Keratinocyte (primary cell): ENCODE results near the gene PPM1H. TPM values are rescaled to one million over a fixed set of nuclear protein-coding genes. Genes with fewer than 3 reads are reported as not detected.

Experiments used
- DNase-seq: peaks from one replicate; pipeline ENCODE4 v3.0.0-alpha.2; 2011; ENCODE audit warnings: low read depth, missing footprints, low spot score
- FAIRE-seq: peaks from 2 replicates; lab custom pipeline; 2011; peaks lifted over from hg19 to GRCh38; lab: Jason Lieb, UNC
- H2AFZ ChIP-seq: 2 replicates; pipeline ENCODE4 v1.6.0; 2012; ENCODE audit warnings: low read length, control low read depth, inconsistent platforms; ENCODE audit not compliant: control insufficient read depth
- H3K27ac ChIP-seq: 2 replicates; pipeline ENCODE4 v1.5.1; 2011; ENCODE audit warnings: low read length; ENCODE audit not compliant: control insufficient read depth, insufficient read depth
- H3K27me3 ChIP-seq: 3 replicates; pipeline ENCODE4 v1.6.0; 2011; ENCODE audit warnings: low read length; ENCODE audit not compliant: control insufficient read depth, insufficient read depth; ENCODE audit errors: extremely low read depth
- H3K36me3 ChIP-seq, 2 experiments: 2 replicates in 1 of 2; 3 replicates in 1 of 2; pipeline ENCODE4 v1.5.1; 2011; ENCODE audit warnings: low read length in 2 of 2, mild to moderate bottlenecking in 1 of 2; ENCODE audit not compliant: control insufficient read depth in 2 of 2, insufficient read depth in 2 of 2; ENCODE audit errors: extremely low read depth in 1 of 2
- H3K4me1 ChIP-seq: 3 replicates; pipeline ENCODE4 v1.5.1; 2011; ENCODE audit warnings: low read length; ENCODE audit not compliant: control insufficient read depth, insufficient read depth; ENCODE audit errors: extremely low read depth
- H3K4me2 ChIP-seq: 3 replicates; pipeline ENCODE4 v1.6.0; 2011; ENCODE audit warnings: low read depth, low read length; ENCODE audit not compliant: control insufficient read depth, insufficient read depth; ENCODE audit errors: extremely low read depth
- H3K4me3 ChIP-seq, 3 experiments: fragments of 200-600 bp in 1 of 3; sonication (generic) in 1 of 3; 2 replicates in 2 of 3; 3 replicates in 1 of 3; pipeline ENCODE4 v1.5.1; 2011 to 2016; ENCODE audit warnings: low read length in 3 of 3, mild to moderate bottlenecking in 3 of 3, control low read depth in 2 of 3, inconsistent platforms in 1 of 3, low read depth in 1 of 3, mixed read lengths in 1 of 3, mixed run types in 1 of 3, moderate library complexity in 1 of 3; ENCODE audit not compliant: control insufficient read depth in 2 of 3, insufficient read depth in 2 of 3; ENCODE audit errors: extremely low read depth in 1 of 3
- H3K79me2 ChIP-seq: 2 replicates; pipeline ENCODE4 v1.6.0; 2012; ENCODE audit warnings: low read length; ENCODE audit not compliant: control insufficient read depth, insufficient read depth
- H3K9ac ChIP-seq: 3 replicates; pipeline ENCODE4 v1.6.0; 2011; ENCODE audit warnings: low read length; ENCODE audit not compliant: control insufficient read depth, insufficient read depth; ENCODE audit errors: extremely low read depth
- H3K9me1 ChIP-seq: 3 replicates; pipeline ENCODE4 v1.6.0; 2011; ENCODE audit warnings: low read length; ENCODE audit not compliant: control insufficient read depth, insufficient read depth; ENCODE audit errors: extremely low read depth
- H3K9me3 ChIP-seq: 2 replicates; pipeline ENCODE4 v1.5.1; 2012; ENCODE audit warnings: low read depth, low read length; ENCODE audit not compliant: control insufficient read depth
- H4K20me1 ChIP-seq: 3 replicates; pipeline ENCODE4 v1.6.0; 2011; ENCODE audit warnings: low read length; ENCODE audit not compliant: control insufficient read depth, insufficient read depth; ENCODE audit errors: extremely low read depth
- CTCF ChIP-seq, 3 experiments: IDR thresholded peaks in 1 of 3; conservative IDR thresholded peaks in 1 of 3; optimal IDR thresholded peaks in 1 of 3; 2 replicates in 2 of 3; 3 replicates in 1 of 3; pipeline versions ENCODE3 to v1.5.1; 2011; ENCODE audit warnings: low read length in 3 of 3, mild to moderate bottlenecking in 3 of 3, moderate library complexity in 2 of 3, control low read depth in 1 of 3, inconsistent platforms in 1 of 3; ENCODE audit not compliant: insufficient read depth in 2 of 3; ENCODE audit errors: extremely low read depth in 1 of 3
- EZH2 ChIP-seq: IDR thresholded peaks from one replicate; pipeline ENCODE4 v1.6.1; 2012; ENCODE audit warnings: inconsistent platforms, mild to moderate bottlenecking, low read length, moderate library complexity
- dilution Hi-C: fragments of 300-500 bp; cut with MboI; formaldehyde crosslinking; loops from one replicate; pipeline ENCODE4 v1.7.0; 2020; ENCODE audit warnings: low sequenced_read_pairs; ENCODE audit not compliant: extremely low pct_ligation_motif_present
- polyA plus RNA-seq, 5 experiments: library from polyadenylated mRNA; depleted of rRNA in 3 of 5; stranded (reverse) in 3 of 5; stranded (forward) in 1 of 5; unstranded in 1 of 5; fragments of >200 nt; gene quantifications; 1 replicate in 1 of 5; 2 replicates in 3 of 5; 3 replicates in 1 of 5; pipeline versions ENCODE4 v1.2.1 to v1.2.3, GENCODE V29; 2011 to 2012; ENCODE audit warnings: missing spikeins in 2 of 5, low read depth in 1 of 5, low replicate concordance in 1 of 5

The PPM1H gene
- polyA plus RNA-seq, 1 donor (not counting 4 experiments of a cell fraction or from before 2014, with no cell fraction given) = 0.09 TPM

GRCh38 chr12:62604373-62604772, 330.6 kb downstream of the PPM1H start:
- FAIRE-seq (no peak), DNase-seq (no peak)
- Histone ChIP-seq H3K4me1 (peaks cover 16% of the 10 kb centered on the region), H3K9me1 (no peaks in the 10 kb centered on the region), H3K27ac (peak overlapping the region; percentile 95), H3K79me2 (peaks cover 34% of the 10 kb centered on the region), H3K9me3 (no peaks in the 10 kb centered on the region), H3K4me2 (peak overlapping the region; percentile 92), H3K9ac (peak overlapping the region; percentile 99), H3K27me3 (no peaks in the 10 kb centered on the region), H3K36me3 (no peaks in the 10 kb centered on the region), H3K4me3 (peak overlapping the region; percentile 71 to 95 (median 75)), H4K20me1 (no peaks in the 10 kb centered on the region), H2AFZ (no peak overlapping the region)
- dilution Hi-C loops = loop anchor here (25.0 kb wide), 1 partner anchor 183 kb away; no protein-coding TSS in a partner anchor
- TF ChIP-seq EZH2 = no peak
- TF ChIP-seq CTCF (optimal IDR thresholded peaks at IDR 0.05 in 1 of 3, IDR thresholded peaks at IDR 0.05 in 1 of 3, conservative IDR thresholded peaks at IDR 0.05 in 1 of 3; ENCODE audit: extremely low read depth in 1 of 3, insufficient read depth in 2 of 3, low read length in 3 of 3) = no peak

- H3K4me3 ChIP-seq = peak overlapping the region; percentile 71 to 95 (median 75)
- FAIRE-seq = no peak
- peak overlapping the region; percentile 92 for H3K4me2 ChIP-seq
- H3K4me1 ChIP-seq = peaks cover 16% of the 10 kb centered on the region
- H3K27me3 ChIP-seq = no peaks in the 10 kb centered on the region
- peak overlapping the region; percentile 99 for H3K9ac ChIP-seq
- DNase-seq = no peak
- TF ChIP-seq CTCF (optimal IDR thresholded peaks at IDR 0.05 in 1 of 3, IDR thresholded peaks at IDR 0.05 in 1 of 3, conservative IDR thresholded peaks at IDR 0.05 in 1 of 3; ENCODE audit: extremely low read depth in 1 of 3, insufficient read depth in 2 of 3, low read length in 3 of 3) = no peak
- TF ChIP-seq EZH2 = no peak
- peaks cover 34% of the 10 kb centered on the region for H3K79me2 ChIP-seq
- H3K36me3 ChIP-seq = no peaks in the 10 kb centered on the region
- H2AFZ ChIP-seq = peak overlapping the region; percentile 29
- no peaks in the 10 kb centered on the region for H3K9me3 ChIP-seq
- no peaks in the 10 kb centered on the region for H4K20me1 ChIP-seq
- no peaks in the 10 kb centered on the region for H3K9me1 ChIP-seq
- peak overlapping the region; percentile 95 for H3K27ac ChIP-seq
- dilution Hi-C loops = loop anchor here (25.0 kb wide), 1 partner anchor 184 kb away; no protein-coding TSS in a partner anchor
These were observed 331.2 kb downstream of the PPM1H start for GRCh38 chr12:62603811-62604098.
